ENCODE data around the gene NRXN3. TPM values are rescaled to one million over a fixed set of nuclear protein-coding genes. Genes with fewer than 3 reads are reported as not detected.

The NRXN3 gene
- polyA plus RNA-seq, 6 donors from 2014 or later, result not detected

GRCh38 chr14:78959674-78960264 lies 789.6 kb downstream of the NRXN3 start:
- no peaks in the 10 kb centered on the region for H3K4me1 Mint-ChIP-seq
- peaks cover 0 to 6% (median 0%) of the 10 kb centered on the region in 3 donors for H3K27me3 Mint-ChIP-seq
- ATAC-seq (ENCODE audit: low read depth in 2 of 2) (no peak), DNase-seq (no peak)
- no peak overlapping the region for H3K27ac Mint-ChIP-seq
- no peak overlapping the region for H3K4me3 Mint-ChIP-seq
- no peaks in the 10 kb centered on the region for H3K9me3 Mint-ChIP-seq
- H3K36me3 Mint-ChIP-seq, result no peaks in the 10 kb centered on the region

- no peak for DNase-seq
- Mint-ChIP-seq H3K9me3 (no peaks in the 10 kb centered on the region), H3K4me3 (no peak overlapping the region), H3K4me1 (no peaks in the 10 kb centered on the region), H3K27me3 (peaks cover 0 to 5% (median 0%) of the 10 kb centered on the region in 3 donors), H3K36me3 (no peaks in the 10 kb centered on the region), H3K27ac (no peak overlapping the region)
- ATAC-seq (ENCODE audit: low read depth in 2 of 2), result no peak
These were observed 797.1 kb downstream of the NRXN3 start for GRCh38 chr14:78967111-78967809.

- H3K36me3 Mint-ChIP-seq, result no peaks in the 10 kb centered on the region
- no peaks in the 10 kb centered on the region for H3K4me1 Mint-ChIP-seq
- ATAC-seq (ENCODE audit: low read depth in 2 of 2) (no peak), DNase-seq (no peak)
- H3K4me3 Mint-ChIP-seq, result peak overlapping the region in 1 of 8 donors; percentile 48
- peaks cover 0 to 5% (median 0%) of the 10 kb centered on the region in 3 donors for H3K27me3 Mint-ChIP-seq
- H3K27ac Mint-ChIP-seq, result no peak overlapping the region
- H3K9me3 Mint-ChIP-seq, result peaks cover 0 to 2% (median 0%) of the 10 kb centered on the region in 7 donors
These were observed 798.1 kb downstream of the NRXN3 start for GRCh38 chr14:78968265-78968664.

GRCh38 chr14:78970677-78971076 lies 800.5 kb downstream of the NRXN3 start:
- DNase-seq (no peak), ATAC-seq (ENCODE audit: low read depth in 2 of 2) (no peak)
- H3K27ac Mint-ChIP-seq, result no peak overlapping the region
- H3K36me3 Mint-ChIP-seq, result no peaks in the 10 kb centered on the region
- peaks cover 0 to 2% (median 0%) of the 10 kb centered on the region in 7 donors for H3K9me3 Mint-ChIP-seq
- no peaks in the 10 kb centered on the region for H3K4me1 Mint-ChIP-seq
- peaks cover 0 to 13% (median 5%) of the 10 kb centered on the region in 3 donors for H3K27me3 Mint-ChIP-seq
- no peak overlapping the region for H3K4me3 Mint-ChIP-seq

- H3K27me3 Mint-ChIP-seq, result peaks cover 2 to 13% (median 5%) of the 10 kb centered on the region in 3 donors
- no peak for DNase-seq
- H3K27ac Mint-ChIP-seq, result no peak overlapping the region
- H3K36me3 Mint-ChIP-seq, result no peaks in the 10 kb centered on the region
- no peaks in the 10 kb centered on the region for H3K4me1 Mint-ChIP-seq
- H3K4me3 Mint-ChIP-seq, result no peak overlapping the region
- peaks cover 0 to 2% (median 0%) of the 10 kb centered on the region in 7 donors for H3K9me3 Mint-ChIP-seq
- ATAC-seq (ENCODE audit: low read depth in 2 of 2), result no peak
These were observed 802.3 kb downstream of the NRXN3 start for GRCh38 chr14:78972440-78972839.

- H3K4me3 Mint-ChIP-seq, result no peak overlapping the region
- H3K27ac Mint-ChIP-seq, result no peak overlapping the region
- ATAC-seq (ENCODE audit: low read depth in 2 of 2), result no peak
- H3K4me1 Mint-ChIP-seq, result no peaks in the 10 kb centered on the region
- DNase-seq, result no peak
- H3K36me3 Mint-ChIP-seq, result no peaks in the 10 kb centered on the region
- peaks cover 0 to 2% (median 0%) of the 10 kb centered on the region in 7 donors for H3K9me3 Mint-ChIP-seq
- H3K27me3 Mint-ChIP-seq, result peaks cover 4 to 13% (median 5%) of the 10 kb centered on the region in 3 donors
These were observed 804.5 kb downstream of the NRXN3 start for GRCh38 chr14:78974691-78975090.

- no peak for DNase-seq
These were observed 805.6 kb downstream of the NRXN3 start for GRCh38 chr14:78975734-78976133.

GRCh38 chr14:78978896-78979295 lies 808.7 kb downstream of the NRXN3 start:
- Mint-ChIP-seq H3K4me3 (no peak overlapping the region), H3K27me3 (peaks cover 0 to 13% (median 4%) of the 10 kb centered on the region in 3 donors)

More at GRCh38 chr14:78975734-78976133, 805.6 kb downstream of the NRXN3 start:
- Mint-ChIP-seq H3K36me3 (no peaks in the 10 kb centered on the region), H3K4me1 (no peaks in the 10 kb centered on the region), H3K9me3 (peaks cover 0 to 2% (median 0%) of the 10 kb centered on the region in 7 donors), H3K27ac (no peak overlapping the region), H3K4me3 (no peak overlapping the region), H3K27me3 (peaks cover 3 to 13% (median 4%) of the 10 kb centered on the region in 3 donors)
- ATAC-seq (ENCODE audit: low read depth in 2 of 2), result no peak

GRCh38 chr14:78982551-78982950 lies 812.4 kb downstream of the NRXN3 start:
- ATAC-seq (ENCODE audit: low read depth in 2 of 2), result no peak
- Mint-ChIP-seq H3K36me3 (no peaks in the 10 kb centered on the region), H3K4me1 (no peaks in the 10 kb centered on the region), H3K9me3 (no peaks in the 10 kb centered on the region), H3K27ac (no peak overlapping the region), H3K27me3 (peaks cover 0 to under 1% (median 0%) of the 10 kb centered on the region in 3 donors), H3K4me3 (no peak overlapping the region)
- no peak for DNase-seq

More at GRCh38 chr14:78978896-78979295, 808.7 kb downstream of the NRXN3 start:
- ATAC-seq (ENCODE audit: low read depth in 2 of 2) (no peak), DNase-seq (no peak)
- H3K9me3 Mint-ChIP-seq, result no peaks in the 10 kb centered on the region
- H3K27ac Mint-ChIP-seq, result no peak overlapping the region
- no peaks in the 10 kb centered on the region for H3K36me3 Mint-ChIP-seq
- no peaks in the 10 kb centered on the region for H3K4me1 Mint-ChIP-seq

GRCh38 chr14:78983126-78983525 lies 813.0 kb downstream of the NRXN3 start:
- Mint-ChIP-seq H3K36me3 (no peaks in the 10 kb centered on the region), H3K4me1 (no peaks in the 10 kb centered on the region), H3K27me3 (no peaks in the 10 kb centered on the region), H3K4me3 (no peak overlapping the region), H3K27ac (no peak overlapping the region), H3K9me3 (no peaks in the 10 kb centered on the region)
- no peak for ATAC-seq (ENCODE audit: low read depth in 2 of 2)
- no peak for DNase-seq

GRCh38 chr14:78985668-78986381 lies 815.7 kb downstream of the NRXN3 start:
- no peaks in the 10 kb centered on the region for H3K36me3 Mint-ChIP-seq
- no peak overlapping the region for H3K27ac Mint-ChIP-seq
- DNase-seq (no peak), ATAC-seq (ENCODE audit: low read depth in 2 of 2) (no peak)
- H3K9me3 Mint-ChIP-seq, result no peaks in the 10 kb centered on the region
- no peaks in the 10 kb centered on the region for H3K4me1 Mint-ChIP-seq
- peaks cover 0 to 1% (median 0%) of the 10 kb centered on the region in 3 donors for H3K27me3 Mint-ChIP-seq
- H3K4me3 Mint-ChIP-seq, result no peak overlapping the region

- Mint-ChIP-seq H3K4me1 (no peaks in the 10 kb centered on the region), H3K4me3 (no peak overlapping the region), H3K9me3 (no peaks in the 10 kb centered on the region), H3K27me3 (peaks cover 0 to 4% (median 0%) of the 10 kb centered on the region in 3 donors), H3K36me3 (no peaks in the 10 kb centered on the region), H3K27ac (no peak overlapping the region)
- no peak for DNase-seq
- ATAC-seq (ENCODE audit: low read depth in 2 of 2), result no peak
These were observed 816.8 kb downstream of the NRXN3 start for GRCh38 chr14:78986989-78987388.

- peaks cover 0 to 4% (median 0%) of the 10 kb centered on the region in 3 donors for H3K27me3 Mint-ChIP-seq
- no peak overlapping the region for H3K4me3 Mint-ChIP-seq
- H3K27ac Mint-ChIP-seq, result no peak overlapping the region
- H3K9me3 Mint-ChIP-seq, result no peaks in the 10 kb centered on the region
- no peak for DNase-seq
- H3K4me1 Mint-ChIP-seq, result no peaks in the 10 kb centered on the region
- no peaks in the 10 kb centered on the region for H3K36me3 Mint-ChIP-seq
- no peak for ATAC-seq (ENCODE audit: low read depth in 2 of 2)
These were observed 819.0 kb downstream of the NRXN3 start for GRCh38 chr14:78989221-78989620.

- no peak for ATAC-seq (ENCODE audit: low read depth in 2 of 2)
- no peaks in the 10 kb centered on the region for H3K9me3 Mint-ChIP-seq
- H3K27me3 Mint-ChIP-seq, result peaks cover 0 to 8% (median 7%) of the 10 kb centered on the region in 3 donors
- no peaks in the 10 kb centered on the region for H3K36me3 Mint-ChIP-seq
- no peak overlapping the region for H3K4me3 Mint-ChIP-seq
- H3K27ac Mint-ChIP-seq, result no peak overlapping the region
- no peak for DNase-seq
- no peaks in the 10 kb centered on the region for H3K4me1 Mint-ChIP-seq
These were observed 822.7 kb downstream of the NRXN3 start for GRCh38 chr14:78992867-78993266.

Measured in naive B cell (primary cell).